H1 (cell line): ENCODE data around the gene CNNM2. TPM values are rescaled to one million over a fixed set of nuclear protein-coding genes. Genes with fewer than 3 reads are reported as not detected.

Experiments
- ASH2L ChIP-seq: fragments of 200-600, 300-600 bp; sonication (generic); IDR thresholded peaks from one replicate; pipeline ENCODE4 v1.7.1; 2017; ENCODE audit warnings: low read length
- ATF3 ChIP-seq: IDR thresholded peaks from 2 replicates; pipeline ENCODE4 v1.6.1; 2011; ENCODE audit warnings: low read depth, mild to moderate bottlenecking, low read length; ENCODE audit not compliant: insufficient read depth
- CBX5 ChIP-seq: fragments of 300-800, 300-1000 bp; sonication (generic); IDR thresholded peaks from 2 replicates; pipeline ENCODE4 v1.7.1; 2016; ENCODE audit warnings: antibody characterized with exemption, low read length, low read depth
- CREB1 ChIP-seq: IDR thresholded peaks from 2 replicates; pipeline ENCODE4 v1.6.1; 2012; ENCODE audit warnings: inconsistent platforms
- CTCF ChIP-seq, 3 experiments: IDR thresholded peaks; 1 replicate in 2 of 3; 2 replicates in 1 of 3; pipeline versions ENCODE4 v1.5.1 to v1.6.1; 2011; ENCODE audit warnings: low read length in 3 of 3, mild to moderate bottlenecking in 3 of 3, inconsistent platforms in 2 of 3, low read depth in 1 of 3, moderate library complexity in 1 of 3; ENCODE audit not compliant: insufficient read depth in 1 of 3; ENCODE audit errors: control extremely low read depth in 1 of 3
- EP300 ChIP-seq, 2 experiments: IDR thresholded peaks; 1 replicate in 1 of 2; 2 replicates in 1 of 2; pipeline ENCODE4 v1.6.1; 2011 to 2012; ENCODE audit warnings: low read depth in 2 of 2, low read length in 2 of 2, mild to moderate bottlenecking in 2 of 2, borderline replicate concordance in 1 of 2, inconsistent platforms in 1 of 2, moderate library complexity in 1 of 2
- EZH2 ChIP-seq: fragments of 200-600 bp; sonication (generic); IDR thresholded peaks from 2 replicates; pipeline ENCODE4 v1.7.1; 2012; ENCODE audit warnings: low read depth, mild to moderate bottlenecking, moderate library complexity, low read length, inconsistent platforms; ENCODE audit not compliant: severe bottlenecking
- FOSL1 ChIP-seq: IDR thresholded peaks from 2 replicates; pipeline ENCODE4 v1.6.1; 2011; ENCODE audit warnings: mild to moderate bottlenecking, low read depth, low read length, moderate library complexity; ENCODE audit not compliant: insufficient read depth
- GABPA ChIP-seq: IDR thresholded peaks from 2 replicates; pipeline ENCODE4 v1.6.1; 2011; ENCODE audit warnings: mild to moderate bottlenecking, low read length, moderate library complexity, borderline replicate concordance; ENCODE audit not compliant: insufficient read depth
- HDAC6 ChIP-seq: IDR thresholded peaks from one replicate; pipeline ENCODE4 v1.7.1; 2012; ENCODE audit warnings: low read depth, mild to moderate bottlenecking, inconsistent platforms, low read length, moderate library complexity
- JUN ChIP-seq: IDR thresholded peaks from 2 replicates; pipeline ENCODE4 v1.6.1; 2011; ENCODE audit warnings: low read depth, mild to moderate bottlenecking, improper control_type of control experiment, low read length
- MAFK ChIP-seq: IDR thresholded peaks from 2 replicates; pipeline ENCODE4 v1.6.1; 2012; ENCODE audit warnings: low read depth, mild to moderate bottlenecking, improper control_type of control experiment, low read length
- NRF1 ChIP-seq: IDR thresholded peaks from 2 replicates; pipeline ENCODE4 v1.6.1; 2011; ENCODE audit warnings: mild to moderate bottlenecking, low read depth, low read length, improper control_type of control experiment
- POLR2A ChIP-seq, 2 experiments: IDR thresholded peaks; 1 replicate in 1 of 2; 2 replicates in 1 of 2; pipeline ENCODE4 v1.6.1; 2011; ENCODE audit warnings: low read depth in 2 of 2, low read length in 2 of 2, mild to moderate bottlenecking in 2 of 2; ENCODE audit errors: control extremely low read depth in 1 of 2
- RNF2 ChIP-seq: fragments of 200-900, 300-1000 bp; sonication (generic); IDR thresholded peaks from 2 replicates; pipeline ENCODE4 v1.7.1; 2016; ENCODE audit warnings: borderline replicate concordance, low read depth, mild to moderate bottlenecking, antibody characterized with exemption, low read length; ENCODE audit not compliant: poor library complexity, severe bottlenecking; ENCODE audit errors: missing control alignments
- SAP30 ChIP-seq: fragments of 300-600 bp; sonication (generic); IDR thresholded peaks from 2 replicates; pipeline ENCODE4 v1.7.1; 2012; ENCODE audit warnings: low read length, moderate library complexity, mild to moderate bottlenecking, inconsistent platforms; ENCODE audit not compliant: insufficient read depth, insufficient replicate concordance
- SIRT6 ChIP-seq: IDR thresholded peaks from one replicate; pipeline ENCODE4 v1.7.1; 2012; ENCODE audit warnings: low read length, inconsistent platforms
- SP4 ChIP-seq: IDR thresholded peaks from 2 replicates; pipeline ENCODE4 v1.6.1; 2012; ENCODE audit warnings: low read length, inconsistent platforms
- TAF7 ChIP-seq: optimal IDR thresholded peaks from 2 replicates; pipeline ENCODE3; 2011; ENCODE audit warnings: low read depth, mild to moderate bottlenecking, inconsistent platforms, low read length, moderate library complexity, borderline replicate concordance
- TCF12 ChIP-seq: IDR thresholded peaks from 2 replicates; pipeline ENCODE4 v1.6.1; 2011; ENCODE audit warnings: low read depth, mild to moderate bottlenecking, low read length
- TEAD4 ChIP-seq: IDR thresholded peaks from 2 replicates; pipeline ENCODE4 v1.6.1; 2012; ENCODE audit warnings: low read depth, low read length, inconsistent platforms, mixed read lengths
- ZNF274 ChIP-seq: IDR thresholded peaks from 2 replicates; pipeline ENCODE4 v1.7.0; 2012; ENCODE audit warnings: low read length, borderline replicate concordance; ENCODE audit errors: extremely low read depth
- polyA plus RNA-seq, 7 experiments: library from polyadenylated mRNA; depleted of rRNA in 3 of 7; stranded (reverse) in 5 of 7; unstranded in 2 of 7; fragments of >200 nt in 5 of 7; fragments of 200-250 nt in 2 of 7; gene quantifications; 1 replicate in 5 of 7; 2 replicates in 1 of 7; 4 replicates in 1 of 7; pipeline versions ENCODE4 v1.2.1 to v1.2.3, GENCODE V29; 2011 to 2013; ENCODE audit warnings: missing spikeins in 2 of 7, mixed read lengths in 2 of 7
- total RNA-seq: library from RNA; stranded (reverse); fragmentation: NEBNext Ultra II Directional; extraction: Animal tissue kit (Norgen Biotek cat#: 25700); gene quantifications from 2 replicates; pipeline ENCODE4 v1.2.1, GENCODE V29; 2021

Gene CNNM2
- total and polyA plus RNA-seq, 2 of the 8 experiments (the other 6 are each of a cell fraction or from before 2014, with no cell fraction given): 7.3 to 23.6 TPM

GRCh38 chr10:102919246-102919959, 1.3 kb downstream of the CNNM2 start (continued):
- TF ChIP-seq TEAD4 (peak; percentile 4; the same call in 1 of the 2 replicates), FOSL1 (no peak), TCF12 (no peak), CBX5 (no peak), CREB1 (peak; percentile 21; the same call in 1 of the 2 replicates), ZNF274 (no peak), SP4 (no peak), TAF7 (no peak), HDAC6 (no peak), MAFK (no peak), EZH2 (peak; percentile 69), RNF2 (peak; percentile 71), GABPA (no peak), POLR2A (IDR thresholded peaks at IDR 0.05; ENCODE audit: control extremely low read depth in 1 of 2, low read depth in 2 of 2, low read length in 2 of 2) (no peak), SIRT6 (no peak), JUN (no peak), ASH2L (peak; percentile 80), CTCF (IDR thresholded peaks at IDR 0.05; ENCODE audit: control extremely low read depth in 1 of 3, insufficient read depth in 1 of 3, low read depth in 1 of 3, low read length in 3 of 3) (no peak), NRF1 (no peak), ATF3 (no peak), SAP30 (no peak), EP300 (IDR thresholded peaks at IDR 0.05; ENCODE audit: borderline replicate concordance in 1 of 2, low read depth in 2 of 2, low read length in 2 of 2) (no peak)
